Midbrain (tissue), 1 donor: Measurements from ENCODE around the gene POPDC2.
"Not testable (repeated sequence)": the region's sequence is repeated elsewhere in the genome, so short reads cannot be mapped to it uniquely, and the experiment has no call there.

Experiments used
- DNase-seq: peaks from one replicate; lab custom pipeline; 2025; lab: John Stamatoyannopoulos, UW

POPDC2 gene

GRCh38 chr3:119613201-119613600 lies 47.2 kb downstream of the POPDC2 start:
- no peak for DNase-seq

GRCh38 chr3:119611664-119612063 lies 48.7 kb downstream of the POPDC2 start:
- DNase-seq, result no peak

- DNase-seq, result no peak
Measured at GRCh38 chr3:119609301-119609700, 51.1 kb downstream of the POPDC2 start.

GRCh38 chr3:119608405-119609000 lies 51.9 kb downstream of the POPDC2 start:
- no peak for DNase-seq

- no peak for DNase-seq
Measured at GRCh38 chr3:119604878-119605277, 55.5 kb downstream of the POPDC2 start.

- no peak for DNase-seq
Measured at GRCh38 chr3:119602676-119603075, 57.7 kb downstream of the POPDC2 start.

- no peak for DNase-seq
Measured at GRCh38 chr3:119601154-119601553, 59.2 kb downstream of the POPDC2 start.

GRCh38 chr3:119600732-119601131 lies 59.7 kb downstream of the POPDC2 start:
- DNase-seq, result no peak

- no peak for DNase-seq
Measured at GRCh38 chr3:119599558-119600174, 60.7 kb downstream of the POPDC2 start.

GRCh38 chr3:119598410-119599098 lies 61.8 kb downstream of the POPDC2 start:
- no peak for DNase-seq

- DNase-seq, result no peak
Measured at GRCh38 chr3:119597548-119598288, 62.7 kb downstream of the POPDC2 start, which contains the start of gene PLA1A. TSS of gene PLA1A (plus strand) at chr3:119597885. CDS start at chr3:119597914, 29 bp downstream.

- no peak for DNase-seq
Measured at GRCh38 chr3:119596398-119596797, 64.0 kb downstream of the POPDC2 start.

- DNase-seq, result no peak
Measured at GRCh38 chr3:119595639-119596334, 64.6 kb downstream of the POPDC2 start.

- not testable (repeated sequence) for DNase-seq
Measured at GRCh38 chr3:119594929-119595328, 65.5 kb downstream of the POPDC2 start.

- DNase-seq, result no peak
Measured at GRCh38 chr3:119594066-119594465, 66.3 kb downstream of the POPDC2 start.

GRCh38 chr3:119592861-119593260 lies 67.5 kb downstream of the POPDC2 start:
- DNase-seq, result no peak
